ENCODE measurements around the gene AKAP8. TPM values are rescaled to one million over a fixed set of nuclear protein-coding genes. Genes with fewer than 3 reads are reported as not detected.

Gene AKAP8
- total RNA-seq, 6 donors from 2014 or later = 28.1 to 117 (median 41.3) TPM

- Histone ChIP-seq H3K4me1 (peaks cover 22 to 37% (median 29%) of the 10 kb centered on the region in 4 donors), H3K27ac (peak overlapping the region in 3 of 4 donors; percentile 14 to 35 (median 32)), H3K9me3 (no peaks in the 10 kb centered on the region), H3K27me3 (no peaks in the 10 kb centered on the region), H3K36me3 (peaks cover 12 to 64% (median 39%) of the 10 kb centered on the region in 4 donors), H3K4me3 (no peak overlapping the region)
- TF ChIP-seq CTCF (IDR thresholded peaks at IDR 0.05) (no peak), POLR2A (IDR thresholded peaks at IDR 0.05) (no peak), EP300 (IDR thresholded peaks at IDR 0.05) (no peak), POLR2AphosphoS5 (IDR thresholded peaks at IDR 0.05) (no peak)
- 62 to 71% methylated on average over 7 of the region's 7 CpGs for WGBS, 2 donors
- ATAC-seq (ENCODE audit: low FRiP score in 2 of 2) (no peak), DNase-seq (peak; percentile 24 to 44)
These were observed 24.7 kb upstream of the AKAP8 start for GRCh38 chr19:15404097-15404779.

GRCh38 chr19:15403151-15403531 is 23.6 kb upstream of the AKAP8 start:
- H3K27ac ChIP-seq = no peak overlapping the region
- H3K9me3 ChIP-seq = no peaks in the 10 kb centered on the region
- H3K4me3 ChIP-seq = no peak overlapping the region
- H3K4me1 ChIP-seq = peaks cover 22 to 37% (median 29%) of the 10 kb centered on the region in 4 donors
- DNase-seq (peak in 1 of 2 donors; percentile 41), ATAC-seq (ENCODE audit: low FRiP score in 2 of 2) (no peak)
- peaks cover 23 to 68% (median 50%) of the 10 kb centered on the region in 4 donors for H3K36me3 ChIP-seq
- TF ChIP-seq EP300 (IDR thresholded peaks at IDR 0.05) = no peak
- TF ChIP-seq CTCF (IDR thresholded peaks at IDR 0.05) = no peak
- no peak for TF ChIP-seq POLR2A (IDR thresholded peaks at IDR 0.05)
- no peak for TF ChIP-seq POLR2AphosphoS5 (IDR thresholded peaks at IDR 0.05)
- no peaks in the 10 kb centered on the region for H3K27me3 ChIP-seq
- WGBS, 2 donors = 86 to 93% methylated on average over 10 of the region's 10 CpGs

GRCh38 chr19:15402411-15403150 is 23.0 kb upstream of the AKAP8 start:
- Histone ChIP-seq H3K27ac (no peak overlapping the region), H3K9me3 (no peaks in the 10 kb centered on the region), H3K27me3 (no peaks in the 10 kb centered on the region), H3K36me3 (peaks cover 29 to 68% (median 55%) of the 10 kb centered on the region in 4 donors), H3K4me3 (no peak overlapping the region), H3K4me1 (peaks cover 22 to 37% (median 27%) of the 10 kb centered on the region in 4 donors)
- WGBS, 2 donors = 86 to 90% methylated on average over 10 to 13 of the region's 15 CpGs
- DNase-seq (peak in 1 of 2 donors; percentile 21), ATAC-seq (ENCODE audit: low FRiP score in 2 of 2) (no peak)
- TF ChIP-seq CTCF (IDR thresholded peaks at IDR 0.05) (no peak), POLR2A (IDR thresholded peaks at IDR 0.05) (no peak), EP300 (IDR thresholded peaks at IDR 0.05) (no peak), POLR2AphosphoS5 (IDR thresholded peaks at IDR 0.05) (no peak)

GRCh38 chr19:15401397-15401710 is 21.8 kb upstream of the AKAP8 start:
- Histone ChIP-seq H3K27ac (no peak overlapping the region), H3K9me3 (no peaks in the 10 kb centered on the region)
- 96% methylated on average over 15 to 17 of the region's 17 CpGs for WGBS, 2 donors

More at GRCh38 chr19:15401397-15401710, 21.8 kb upstream of the AKAP8 start:
- TF ChIP-seq POLR2AphosphoS5 (IDR thresholded peaks at IDR 0.05) = no peak
- no peak for TF ChIP-seq CTCF (IDR thresholded peaks at IDR 0.05)
- no peak for TF ChIP-seq EP300 (IDR thresholded peaks at IDR 0.05)
- ATAC-seq (ENCODE audit: low FRiP score in 2 of 2) (no peak), DNase-seq (no peak)
- H3K27me3 ChIP-seq = no peaks in the 10 kb centered on the region
- H3K4me3 ChIP-seq = no peak overlapping the region
- H3K4me1 ChIP-seq = peaks cover 16 to 29% (median 22%) of the 10 kb centered on the region in 4 donors
- peaks cover 40 to 79% (median 68%) of the 10 kb centered on the region in 4 donors for H3K36me3 ChIP-seq
